Activated naive CD4-positive, alpha-beta T cell treated with anti-CD3 and anti-CD28 coated beads, Interleukin-2, amount 10 ng/mL, durations not matched to agents 7 days and 5 days (primary cell): ENCODE data around the gene CFP.

ENCODE experiments used
- CTCF ChIA-PET: fragments of 350-600 bp; sonication (Branson Sonifier 250); formaldehyde crosslinking; loops from one replicate; lab custom pipeline; 2021; ENCODE audit warnings: antibody characterized with exemption; lab: Charles Lee
- DNase-seq: peaks from one replicate; pipeline ENCODE4 v3.0.0-alpha.2; 2020
- H3K27ac Mint-ChIP-seq: one replicate; pipeline ENCODE4 v1.8.0; 2021; ENCODE audit warnings: mild to moderate bottlenecking, moderate library complexity, mixed read lengths
- H3K27me3 Mint-ChIP-seq: one replicate; pipeline ENCODE4 v1.8.0; 2021; ENCODE audit warnings: mild to moderate bottlenecking, mixed read lengths
- H3K36me3 Mint-ChIP-seq: one replicate; pipeline ENCODE4 v1.8.0; 2021; ENCODE audit warnings: mixed read lengths
- H3K4me1 Mint-ChIP-seq: one replicate; pipeline ENCODE4 v1.8.0; 2021; ENCODE audit warnings: mixed read lengths
- H3K4me3 Mint-ChIP-seq: one replicate; pipeline ENCODE4 v1.8.0; 2021; ENCODE audit warnings: mild to moderate bottlenecking, moderate library complexity, mixed read lengths
- H3K9me3 Mint-ChIP-seq: one replicate; pipeline ENCODE4 v1.8.0; 2021; ENCODE audit warnings: mixed read lengths

CFP gene

GRCh38 chrX:47581731-47582647 lies 47.7 kb downstream of the CFP start, which contains the start of gene TIMP1:
TIMP1 (plus strand) TSS chrX:47582436; CDS start chrX:47583416, 980 bp downstream.
- no peaks in the 10 kb centered on the region for H3K27me3 Mint-ChIP-seq
- DNase-seq, result peak; percentile 89
- peak within 1 kb of the TSS; percentile 76 for H3K4me3 Mint-ChIP-seq
- CTCF ChIA-PET, result interaction anchor here (1.2 kb wide), 1 partner anchor 460 kb away, joined by 3 read pairs; no protein-coding TSS in a partner anchor
- peaks cover 22% of the 10 kb centered on the region for H3K36me3 Mint-ChIP-seq
- H3K27ac Mint-ChIP-seq, result peak within 1 kb of the TSS; percentile 79
- peaks cover 32% of the 10 kb centered on the region for H3K4me1 Mint-ChIP-seq
- no peaks in the 10 kb centered on the region for H3K9me3 Mint-ChIP-seq

GRCh38 chrX:47579537-47579936 lies 50.2 kb downstream of the CFP start:
- CTCF ChIA-PET, result interaction anchor here (1.1 to 1.2 kb wide), 2 partner anchors 49 to 173 kb away, joined by 3 to 4 read pairs; no protein-coding TSS in a partner anchor
- Mint-ChIP-seq H3K9me3 (no peaks in the 10 kb centered on the region), H3K27me3 (no peaks in the 10 kb centered on the region), H3K27ac (no peak overlapping the region), H3K36me3 (peaks cover 9% of the 10 kb centered on the region), H3K4me1 (peaks cover 34% of the 10 kb centered on the region), H3K4me3 (no peak overlapping the region)
- no peak for DNase-seq

- CTCF ChIA-PET, result interaction anchor here (1.1 kb wide), 1 partner anchor 173 kb away, joined by 4 read pairs; no protein-coding TSS in a partner anchor
- no peaks in the 10 kb centered on the region for H3K9me3 Mint-ChIP-seq
- H3K27ac Mint-ChIP-seq, result no peak overlapping the region
- H3K27me3 Mint-ChIP-seq, result peaks cover 1% of the 10 kb centered on the region
- no peak for DNase-seq
- H3K4me3 Mint-ChIP-seq, result no peak overlapping the region
- H3K36me3 Mint-ChIP-seq, result peaks cover 4% of the 10 kb centered on the region
- peaks cover 30% of the 10 kb centered on the region for H3K4me1 Mint-ChIP-seq
Measured at GRCh38 chrX:47578692-47579091, 51.0 kb downstream of the CFP start.

DNA sequence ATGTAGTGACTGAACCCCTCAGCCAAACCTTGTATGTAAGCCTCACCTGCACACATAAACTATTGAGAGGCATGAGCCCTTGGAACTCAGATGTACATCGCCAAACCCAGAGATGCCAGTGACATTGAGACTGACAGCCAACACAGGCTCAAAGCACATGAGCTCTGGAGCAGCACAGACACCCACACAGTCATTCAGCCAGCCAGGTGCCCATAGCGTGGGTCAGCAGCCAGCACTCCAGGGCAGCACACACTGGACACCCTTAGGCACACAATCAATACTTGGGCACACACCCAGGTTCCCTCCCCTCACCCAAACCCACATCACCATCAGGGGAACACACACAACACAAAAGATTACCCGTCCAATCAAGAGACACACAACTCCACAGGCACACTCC lies 51.8 kb downstream of the CFP start:
- peaks cover 9% of the 10 kb centered on the region for H3K27me3 Mint-ChIP-seq
- DNase-seq, result no peak
- peaks cover 2% of the 10 kb centered on the region for H3K36me3 Mint-ChIP-seq
- CTCF ChIA-PET, result no interaction called here
- peaks cover 29% of the 10 kb centered on the region for H3K4me1 Mint-ChIP-seq
- H3K4me3 Mint-ChIP-seq, result no peak overlapping the region
- H3K9me3 Mint-ChIP-seq, result no peaks in the 10 kb centered on the region
- no peak overlapping the region for H3K27ac Mint-ChIP-seq

- no peak overlapping the region for H3K27ac Mint-ChIP-seq
- H3K9me3 Mint-ChIP-seq, result no peaks in the 10 kb centered on the region
- CTCF ChIA-PET, result no interaction called here
- H3K27me3 Mint-ChIP-seq, result peaks cover 13% of the 10 kb centered on the region
- DNase-seq, result no peak
- no peak overlapping the region for H3K4me3 Mint-ChIP-seq
- H3K4me1 Mint-ChIP-seq, result peaks cover 29% of the 10 kb centered on the region
- H3K36me3 Mint-ChIP-seq, result peaks cover 5% of the 10 kb centered on the region
Measured at GRCh38 chrX:47577424-47577823, 52.3 kb downstream of the CFP start.

DNA sequence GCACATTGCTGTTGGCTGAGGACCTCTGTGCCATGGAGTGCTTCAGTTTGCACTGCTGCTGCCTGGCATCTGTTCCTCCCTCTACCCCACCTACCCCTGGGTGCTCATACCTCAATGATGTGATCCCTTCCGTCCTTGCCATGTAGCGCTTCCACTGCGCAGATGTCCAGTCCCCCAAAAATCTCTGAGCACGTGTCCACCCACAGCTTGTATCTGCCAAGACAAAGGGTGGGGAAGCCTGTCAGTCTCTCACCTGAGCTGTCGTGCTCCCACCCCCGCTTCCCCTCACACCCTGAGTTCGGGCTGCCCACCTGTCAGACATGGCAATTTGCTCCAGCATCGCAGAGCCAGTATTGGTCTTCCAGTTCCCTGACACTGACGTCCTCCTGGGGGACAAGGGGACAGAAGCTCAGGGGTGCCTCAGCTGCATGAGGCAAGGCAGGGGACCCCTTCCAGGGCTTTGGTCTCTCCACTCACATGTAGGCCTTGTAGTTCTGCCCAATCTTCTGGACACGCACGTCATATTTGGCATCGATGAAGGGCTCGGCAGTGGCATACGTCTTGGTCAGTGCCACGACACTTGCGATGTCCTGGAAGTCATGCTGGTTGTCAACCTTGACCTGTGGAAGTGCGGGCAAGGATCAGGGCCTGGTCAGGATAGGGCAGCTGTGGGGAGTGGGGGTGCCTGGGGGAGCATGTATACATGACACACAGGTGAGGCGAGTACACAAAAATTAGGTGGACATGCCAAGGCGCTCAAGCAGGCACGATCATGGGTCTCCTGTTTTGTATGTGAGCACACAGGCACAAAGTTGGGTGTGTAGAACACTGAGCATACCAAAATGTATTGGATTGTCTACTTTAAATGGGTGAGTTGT lies 53.5 kb downstream of the CFP start:
- Mint-ChIP-seq H3K27ac (no peak overlapping the region), H3K4me3 (no peak overlapping the region), H3K4me1 (peaks cover 20% of the 10 kb centered on the region), H3K9me3 (no peaks in the 10 kb centered on the region), H3K27me3 (peaks cover 13% of the 10 kb centered on the region), H3K36me3 (peaks cover 12% of the 10 kb centered on the region)
- DNase-seq, result no peak
- CTCF ChIA-PET, result no interaction called here

GRCh38 chrX:47574547-47575301 lies 55.0 kb downstream of the CFP start:
- CTCF ChIA-PET, result no interaction called here
- H3K9me3 Mint-ChIP-seq, result no peaks in the 10 kb centered on the region
- peaks cover 22% of the 10 kb centered on the region for H3K36me3 Mint-ChIP-seq
- H3K27ac Mint-ChIP-seq, result no peak overlapping the region
- peaks cover 13% of the 10 kb centered on the region for H3K27me3 Mint-ChIP-seq
- peak overlapping the region; percentile 31 for H3K4me3 Mint-ChIP-seq
- no peak for DNase-seq
- H3K4me1 Mint-ChIP-seq, result peaks cover 16% of the 10 kb centered on the region

DNA sequence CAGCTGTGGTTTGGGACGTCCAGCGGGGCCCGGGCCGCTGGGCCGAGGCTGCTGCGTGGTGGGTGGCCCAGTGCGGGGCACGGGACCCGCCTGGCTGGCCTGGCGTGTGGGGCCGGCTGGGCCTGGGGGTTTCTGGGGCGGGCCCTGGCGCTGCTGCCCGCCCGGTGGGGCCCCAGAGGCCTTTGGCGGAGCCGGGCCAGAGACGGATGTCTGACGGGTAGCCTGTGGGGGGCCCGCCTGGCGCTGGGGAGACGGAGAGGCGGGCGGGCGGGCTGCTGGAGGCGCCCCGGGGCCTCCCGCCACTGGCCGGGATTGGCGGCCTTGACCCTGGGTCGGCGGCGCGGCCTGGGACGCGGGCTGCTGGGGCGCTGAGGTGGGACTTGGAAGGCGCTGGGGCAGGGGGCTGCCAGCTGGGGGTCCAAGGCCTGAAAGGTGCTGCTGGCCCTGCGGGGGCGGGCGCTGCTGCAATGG lies 55.6 kb downstream of the CFP start:
- peaks cover 26% of the 10 kb centered on the region for H3K36me3 Mint-ChIP-seq
- DNase-seq, result no peak
- H3K4me1 Mint-ChIP-seq, result peaks cover 13% of the 10 kb centered on the region
- H3K9me3 Mint-ChIP-seq, result no peaks in the 10 kb centered on the region
- H3K4me3 Mint-ChIP-seq, result no peak overlapping the region
- CTCF ChIA-PET, result no interaction called here
- H3K27me3 Mint-ChIP-seq, result peaks cover 13% of the 10 kb centered on the region
- no peak overlapping the region for H3K27ac Mint-ChIP-seq

DNA sequence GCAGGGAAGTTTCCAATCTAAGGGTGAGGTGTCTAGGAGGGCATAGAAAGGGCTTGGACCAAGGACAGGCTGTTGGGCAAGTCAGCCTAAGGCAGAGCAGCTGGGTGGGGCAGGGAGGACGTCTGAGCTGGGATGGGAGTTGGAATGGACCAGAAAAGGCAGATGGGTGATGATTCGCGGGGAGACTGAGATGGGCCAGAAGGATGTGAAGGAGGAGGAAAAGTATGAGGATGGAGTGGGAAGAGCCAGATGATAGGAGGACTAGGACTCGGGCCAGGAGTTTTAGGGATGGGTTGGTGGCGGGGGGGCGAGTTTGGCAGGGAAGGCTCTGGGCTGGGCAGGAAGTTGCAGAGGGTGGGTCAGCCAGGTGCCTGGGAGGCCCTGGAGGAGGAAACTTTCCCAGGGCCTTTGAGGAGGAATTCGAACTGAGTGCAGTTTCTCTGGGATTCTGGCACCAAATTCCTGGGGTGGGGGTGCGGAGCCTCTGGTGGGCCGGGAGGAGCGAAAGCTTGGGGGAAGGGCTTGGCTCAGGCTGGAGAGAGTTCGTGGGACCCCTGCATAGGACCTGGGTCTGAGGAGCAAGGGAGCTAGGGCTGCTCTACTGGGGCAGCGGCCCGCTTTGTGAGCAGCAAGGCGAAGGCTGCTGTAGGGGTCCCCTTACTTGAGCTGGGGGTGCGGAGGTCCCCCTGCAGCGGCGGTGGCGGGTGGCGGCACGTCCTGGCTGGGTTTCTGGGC lies 56.2 kb downstream of the CFP start:
- H3K27me3 Mint-ChIP-seq, result peaks cover 13% of the 10 kb centered on the region
- peak overlapping the region; percentile 28 for H3K4me3 Mint-ChIP-seq
- CTCF ChIA-PET, result no interaction called here
- H3K27ac Mint-ChIP-seq, result no peak overlapping the region
- H3K9me3 Mint-ChIP-seq, result no peaks in the 10 kb centered on the region
- peaks cover 32% of the 10 kb centered on the region for H3K36me3 Mint-ChIP-seq
- DNase-seq, result no peak
- peaks cover 13% of the 10 kb centered on the region for H3K4me1 Mint-ChIP-seq
